ENCODE measurements around the gene FDXR.

The FDXR gene

DNA sequence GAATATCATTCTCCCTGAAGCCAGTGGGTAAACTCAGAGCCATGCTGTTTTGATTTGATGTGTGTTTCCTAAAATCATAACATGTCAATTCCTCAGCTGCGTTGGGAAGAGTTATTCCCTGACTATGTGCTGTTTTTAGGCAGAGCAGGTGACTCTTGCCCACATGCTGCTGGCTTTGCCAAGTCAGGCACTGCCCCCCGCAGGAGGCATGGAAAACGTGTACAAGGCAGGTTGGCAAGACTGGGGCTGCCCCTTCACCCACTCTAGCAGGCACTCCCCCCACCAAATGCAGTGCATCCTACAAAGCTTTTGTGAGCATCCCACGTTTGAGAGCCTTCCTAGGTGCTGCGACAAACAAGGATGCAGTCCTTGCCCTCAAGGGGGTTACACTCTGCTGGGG is 58.3 kb downstream of the FDXR start:
- DNase-seq (ENCODE audit: low read depth in 1 of 2, low spot score in 1 of 2): peak in 1 of 2 experiments; percentile 22
- TF ChIP-seq JUND (IDR thresholded peaks at IDR 0.05; ENCODE audit: low read depth): no peak
- in situ Hi-C loops (cut with HindIII; ENCODE audit: low pct_unique_long_range_greater_than_20kb, low sequenced_read_pairs): no loop called here

Measured in T47D (cell line).